GM21367 (cell line): ENCODE data around the gene NAV2.
A peak's percentile ranks its signal among the peaks of the same experiment; 100 is the strongest.

Experiments used
- ATAC-seq: cut with Tn5 transposase; IDR thresholded peaks from one replicate; pipeline ENCODE4 v1.9.1; 2021; ENCODE audit not compliant: unreplicated experiment

NAV2 gene

DNA sequence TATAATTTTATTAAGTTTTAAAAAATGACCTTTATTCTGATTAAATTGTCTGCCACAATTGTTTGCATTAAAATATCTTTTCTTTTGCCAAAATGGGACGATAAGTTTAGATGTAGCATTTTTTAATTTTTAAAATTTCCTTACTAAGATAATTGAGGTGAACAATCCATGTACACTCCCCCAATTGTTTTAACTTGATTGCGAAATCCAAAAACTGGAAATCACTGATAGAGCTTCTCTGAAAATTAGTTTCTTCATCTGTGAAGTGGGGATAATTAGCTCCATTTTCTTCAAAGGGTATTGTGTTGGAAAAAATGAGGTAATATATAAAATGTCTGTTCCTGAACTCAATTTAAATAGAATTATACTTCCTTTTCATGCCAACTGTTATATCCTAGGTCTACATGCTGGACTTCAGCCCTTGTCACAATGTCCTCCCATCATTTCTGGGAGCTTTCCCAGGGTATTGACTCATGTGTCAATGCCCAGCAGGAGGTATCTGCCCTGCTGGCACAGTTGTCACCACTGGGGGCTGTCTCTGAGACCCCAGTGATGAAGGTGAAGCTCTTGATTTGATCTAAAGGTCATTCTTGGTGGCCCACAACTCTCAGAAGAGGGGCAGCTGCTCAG, 28.7 kb upstream of the NAV2 start:
- no peak for ATAC-seq

DNA sequence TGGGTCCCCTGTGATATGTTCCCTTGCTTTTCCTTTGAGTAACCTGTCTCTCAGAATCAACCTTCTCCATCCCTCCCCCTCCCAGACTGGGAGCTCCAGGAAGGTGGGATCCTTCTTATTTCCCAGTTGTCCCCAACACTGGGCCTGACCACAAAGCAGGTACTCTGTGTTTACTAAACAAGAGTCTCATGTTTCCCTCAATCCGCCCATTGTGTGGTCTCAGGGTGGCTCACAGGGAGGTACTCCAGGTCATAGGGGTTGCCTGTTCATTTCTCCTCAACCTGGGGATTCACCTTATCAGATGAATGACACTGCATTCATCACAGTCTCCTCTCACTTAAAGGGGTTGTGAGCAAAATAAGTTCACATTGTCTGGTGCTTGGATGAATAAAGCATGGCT, 26.4 kb upstream of the NAV2 start:
- ATAC-seq, result no peak

DNA sequence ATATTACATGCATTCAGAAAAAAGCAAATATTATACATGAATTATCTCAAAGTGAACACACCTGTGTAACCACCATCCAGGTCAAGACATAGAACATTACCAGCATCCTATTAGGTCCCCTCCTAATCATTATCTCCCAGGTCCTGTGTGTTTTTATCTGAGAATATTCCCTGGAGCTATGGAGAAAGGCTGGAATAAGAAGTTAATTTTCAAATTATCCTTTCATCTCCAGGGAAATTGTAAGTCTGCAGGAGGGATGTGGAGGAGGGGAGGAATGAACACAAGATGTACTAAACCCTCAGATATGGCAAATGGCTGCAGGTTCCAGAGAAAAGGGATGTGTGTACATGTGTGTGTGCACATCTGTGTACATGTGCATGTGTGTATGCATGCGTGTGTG, 25.2 kb upstream of the NAV2 start:
- no peak for ATAC-seq

- no peak for ATAC-seq
These were observed 23.2 kb upstream of the NAV2 start for GRCh38 chr11:19689281-19690000.

DNA sequence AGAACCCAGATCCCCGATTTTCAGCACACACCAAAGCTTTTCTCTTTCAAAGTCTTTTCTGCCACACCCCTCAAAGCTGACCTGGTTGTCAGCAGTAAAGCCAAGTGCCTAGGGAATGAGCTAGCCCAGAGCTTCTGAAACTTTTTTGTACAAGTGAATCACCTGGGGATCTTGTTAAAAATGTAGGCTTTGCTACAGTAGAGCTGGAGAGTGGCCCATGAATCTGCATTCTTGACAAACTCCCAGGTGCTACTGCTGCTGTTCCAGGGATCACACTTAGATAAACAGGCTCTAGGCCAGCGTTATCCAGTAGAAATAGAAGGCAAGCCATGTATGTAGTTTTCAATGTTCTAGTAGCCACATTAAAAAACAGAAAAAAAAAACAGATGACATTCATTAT, 21.8 kb upstream of the NAV2 start:
- ATAC-seq, result no peak

DNA sequence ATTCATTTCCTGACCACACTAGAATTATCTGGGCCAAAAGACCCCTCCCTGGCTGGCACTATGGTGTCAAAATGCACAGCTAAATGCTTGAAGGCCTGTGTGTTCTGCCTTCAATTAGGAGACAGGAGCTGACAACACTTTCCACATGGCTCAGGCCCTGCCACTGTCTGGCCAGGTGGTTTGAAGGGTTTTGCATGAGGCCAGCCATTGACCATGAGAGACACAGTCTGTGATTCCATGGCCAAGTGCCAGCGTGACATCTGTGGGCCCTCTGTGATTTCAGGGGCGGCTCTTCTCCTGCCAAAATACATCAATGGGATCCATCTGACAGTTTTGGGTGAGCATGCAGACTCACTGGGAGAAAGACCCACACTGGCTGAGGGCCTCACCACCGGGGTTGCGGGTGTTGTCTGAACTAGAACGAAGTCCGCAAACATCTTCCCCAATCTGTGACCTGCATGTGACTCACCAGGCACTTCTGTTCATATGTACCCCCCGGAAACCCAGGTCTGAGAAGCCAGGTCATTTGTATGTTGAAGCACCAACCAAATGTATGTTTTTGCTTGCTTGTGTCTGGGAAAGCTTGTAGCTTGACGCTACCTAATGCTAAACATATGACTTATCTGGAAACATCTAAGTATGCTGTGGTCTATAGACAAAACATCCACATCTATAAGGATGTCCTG, 20.7 kb upstream of the NAV2 start:
- no peak for ATAC-seq

GRCh38 chr11:19693146-19693545, 19.5 kb upstream of the NAV2 start:
- no peak for ATAC-seq

- ATAC-seq, result no peak
These were observed 17.8 kb upstream of the NAV2 start for GRCh38 chr11:19694796-19695345.

GRCh38 chr11:19696073-19696472, 16.6 kb upstream of the NAV2 start:
- ATAC-seq, result no peak

DNA sequence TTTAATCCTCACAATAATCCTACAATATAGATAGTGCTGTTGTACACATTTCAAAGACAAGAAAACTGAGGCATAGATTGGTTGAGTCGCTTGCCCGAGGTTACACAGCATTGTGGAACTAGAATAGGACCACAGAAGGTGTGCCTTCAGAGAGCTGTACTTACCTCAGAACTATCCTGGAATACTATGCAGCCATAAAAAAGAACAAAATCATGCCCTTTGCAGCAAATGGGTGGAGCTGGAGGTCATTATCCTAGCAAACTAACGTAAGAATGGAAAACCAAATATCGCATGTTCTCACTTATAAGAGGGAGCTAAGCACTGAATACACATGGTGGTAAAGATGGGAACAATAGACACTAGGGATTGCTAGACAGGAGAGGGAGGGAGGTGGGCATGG, 15.7 kb upstream of the NAV2 start:
- no peak for ATAC-seq

DNA sequence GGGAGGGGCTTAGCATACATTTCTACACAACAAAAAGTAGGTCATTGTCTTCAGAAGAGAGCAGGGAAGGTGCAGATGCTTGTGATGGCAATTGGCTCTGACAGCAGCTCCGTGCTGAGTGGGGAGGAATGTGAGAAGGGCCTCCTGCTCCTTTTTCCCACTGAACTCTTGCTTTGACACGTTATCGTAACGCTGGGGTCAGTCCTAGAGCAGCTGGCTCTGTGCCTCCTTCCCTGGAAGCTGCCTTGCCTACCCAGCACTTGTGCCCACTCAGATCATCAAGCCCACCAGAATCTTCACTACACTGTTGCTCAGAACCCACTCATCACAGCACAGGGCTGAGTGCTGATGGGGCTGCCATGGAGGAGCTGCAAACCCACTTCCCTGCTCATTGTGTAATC, 14.9 kb upstream of the NAV2 start:
- ATAC-seq, result no peak

GRCh38 chr11:19698493-19699292, 13.9 kb upstream of the NAV2 start:
- no peak for ATAC-seq

GRCh38 chr11:19701421-19701820, 11.2 kb upstream of the NAV2 start:
- ATAC-seq, result no peak

DNA sequence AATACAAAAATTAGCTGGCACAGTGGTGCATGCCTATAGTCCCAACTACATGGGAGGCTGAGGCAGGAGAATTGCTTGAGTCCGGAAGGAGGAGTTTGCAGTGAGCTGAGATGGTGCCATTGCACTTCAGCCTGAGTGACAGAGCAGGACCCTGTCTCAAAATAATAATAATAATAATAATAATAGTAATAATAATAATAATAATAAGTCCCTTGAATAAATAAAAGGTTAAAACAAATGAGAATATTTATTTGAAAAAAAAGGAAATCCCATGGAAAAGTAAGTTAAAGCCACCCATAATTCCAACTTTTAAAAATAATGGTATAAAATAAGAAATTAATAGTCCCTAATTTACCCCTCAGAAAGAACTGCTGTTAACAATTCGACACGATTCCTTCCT, 10.0 kb upstream of the NAV2 start:
- ATAC-seq, result no peak

- no peak for ATAC-seq
These were observed 9.4 kb upstream of the NAV2 start for GRCh38 chr11:19703211-19703610.

- no peak for ATAC-seq
These were observed 8.4 kb upstream of the NAV2 start for GRCh38 chr11:19704213-19704612.

- no peak for ATAC-seq
These were observed 6.7 kb upstream of the NAV2 start for GRCh38 chr11:19705936-19706335.

DNA sequence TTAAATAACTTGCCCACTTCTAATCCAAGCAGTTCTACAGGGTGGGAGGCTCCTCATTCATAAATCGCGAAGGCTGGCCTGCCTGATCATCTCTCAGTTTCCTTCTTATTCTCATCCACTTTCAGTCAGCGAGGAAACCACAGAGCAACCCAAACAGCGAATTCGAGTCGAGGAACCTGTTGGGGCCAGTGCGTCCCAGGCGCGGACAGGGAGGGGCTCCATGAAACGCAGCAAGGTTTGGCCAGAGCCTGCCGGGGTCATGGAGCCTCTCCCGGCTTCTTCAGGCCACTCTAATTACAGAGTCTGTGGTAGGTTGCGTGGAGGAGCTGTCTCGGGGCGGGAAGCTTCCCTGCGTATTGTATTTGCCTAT, 741 bp upstream of the NAV2 start:
- no peak for ATAC-seq

DNA sequence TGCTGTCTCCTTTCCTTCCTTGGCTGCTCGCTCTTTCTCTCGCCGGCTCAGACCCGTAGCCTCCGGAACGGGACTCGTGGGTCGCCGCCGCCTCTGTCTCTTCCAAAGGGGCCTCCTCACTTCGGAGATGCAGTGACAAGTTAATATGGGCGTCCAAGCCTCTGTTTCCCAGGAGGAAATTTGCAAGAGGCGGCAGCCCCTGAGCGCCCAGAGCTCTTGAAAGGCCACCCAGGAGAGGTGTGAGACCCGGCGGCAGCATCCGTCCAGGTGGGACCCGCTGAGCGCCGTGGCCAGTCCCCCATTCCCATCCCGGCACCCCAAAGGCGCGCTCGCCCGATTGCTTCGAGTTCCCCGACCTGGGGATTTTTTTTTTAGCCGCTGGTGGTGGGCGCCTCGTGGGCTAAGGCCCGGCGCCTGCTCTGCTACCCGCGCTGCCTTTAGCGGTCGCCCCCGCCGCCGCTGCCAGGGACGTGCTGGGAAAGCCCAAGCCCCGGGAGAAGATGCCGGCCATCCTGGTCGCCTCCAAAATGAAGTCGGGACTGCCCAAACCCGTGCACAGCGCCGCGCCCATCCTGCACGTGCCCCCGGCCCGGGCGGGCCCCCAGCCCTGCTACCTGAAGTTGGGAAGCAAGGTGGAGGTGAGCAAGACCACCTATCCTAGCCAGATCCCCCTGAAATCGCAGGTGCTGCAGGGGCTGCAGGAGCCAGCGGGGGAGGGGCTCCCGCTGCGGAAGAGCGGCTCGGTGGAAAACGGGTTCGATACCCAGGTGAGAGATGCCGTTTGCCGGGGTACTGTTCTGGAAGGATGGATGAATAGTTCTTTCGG, 772 bp downstream of the NAV2 start:
- ATAC-seq, result peak; percentile 4

- ATAC-seq, result no peak
These were observed 1.4 kb downstream of the NAV2 start for GRCh38 chr11:19714022-19714386.
